ENCODE data around the gene AGBL3. TPM values are rescaled to one million over a fixed set of nuclear protein-coding genes. Genes with fewer than 3 reads are reported as not detected.

The AGBL3 gene
- total RNA-seq, 4 donors from 2014 or later, result 0.35 to 3.6 (median 0.55) TPM

DNA sequence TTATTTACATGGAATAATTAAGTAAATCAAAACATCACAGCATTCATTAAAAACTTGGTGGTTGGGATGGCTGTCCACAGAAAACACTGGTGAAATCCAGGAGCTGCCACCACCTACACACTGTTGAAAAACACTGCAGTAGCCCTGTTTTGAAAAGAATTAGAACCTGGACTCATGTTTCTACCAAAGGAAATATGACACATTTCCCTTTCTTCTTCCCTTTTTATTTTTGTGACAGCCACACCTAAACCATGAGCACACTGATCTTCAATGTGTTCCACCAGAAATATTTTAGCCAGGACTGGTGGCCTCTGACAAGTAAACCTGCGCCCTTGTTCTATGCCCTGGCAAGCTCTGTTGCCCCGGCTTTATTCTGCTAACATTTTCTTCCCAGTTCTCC is 164.8 kb downstream of the AGBL3 start:
- Histone ChIP-seq H3K27ac (peak overlapping the region in 3 of 4 donors; percentile 71 to 95 (median 87)), H3K36me3 (no peaks in the 10 kb centered on the region), H3K4me1 (peaks cover 10 to 47% (median 18%) of the 10 kb centered on the region in 3 donors), H3K27me3 (no peaks in the 10 kb centered on the region), H3K9me3 (peaks cover 0 to 10% (median 0%) of the 10 kb centered on the region in 3 donors), H3K4me3 (peak overlapping the region in 1 of 4 donors; percentile 74)
- no peak for TF ChIP-seq POLR2A (IDR thresholded peaks at IDR 0.05)
- TF ChIP-seq, protein P1, sequence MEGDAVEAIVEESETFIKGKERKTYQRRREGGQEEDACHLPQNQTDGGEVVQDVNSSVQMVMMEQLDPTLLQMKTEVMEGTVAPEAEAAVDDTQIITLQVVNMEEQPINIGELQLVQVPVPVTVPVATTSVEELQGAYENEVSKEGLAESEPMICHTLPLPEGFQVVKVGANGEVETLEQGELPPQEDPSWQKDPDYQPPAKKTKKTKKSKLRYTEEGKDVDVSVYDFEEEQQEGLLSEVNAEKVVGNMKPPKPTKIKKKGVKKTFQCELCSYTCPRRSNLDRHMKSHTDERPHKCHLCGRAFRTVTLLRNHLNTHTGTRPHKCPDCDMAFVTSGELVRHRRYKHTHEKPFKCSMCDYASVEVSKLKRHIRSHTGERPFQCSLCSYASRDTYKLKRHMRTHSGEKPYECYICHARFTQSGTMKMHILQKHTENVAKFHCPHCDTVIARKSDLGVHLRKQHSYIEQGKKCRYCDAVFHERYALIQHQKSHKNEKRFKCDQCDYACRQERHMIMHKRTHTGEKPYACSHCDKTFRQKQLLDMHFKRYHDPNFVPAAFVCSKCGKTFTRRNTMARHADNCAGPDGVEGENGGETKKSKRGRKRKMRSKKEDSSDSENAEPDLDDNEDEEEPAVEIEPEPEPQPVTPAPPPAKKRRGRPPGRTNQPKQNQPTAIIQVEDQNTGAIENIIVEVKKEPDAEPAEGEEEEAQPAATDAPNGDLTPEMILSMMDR (IDR thresholded peaks at IDR 0.05), result no peak
- no peak for DNase-seq
- 71 to 84% methylated on average over 2 of the region's 2 CpGs for WGBS, 2 donors
- intact Hi-C loops (cut with DNase I), result no loop called here

DNA sequence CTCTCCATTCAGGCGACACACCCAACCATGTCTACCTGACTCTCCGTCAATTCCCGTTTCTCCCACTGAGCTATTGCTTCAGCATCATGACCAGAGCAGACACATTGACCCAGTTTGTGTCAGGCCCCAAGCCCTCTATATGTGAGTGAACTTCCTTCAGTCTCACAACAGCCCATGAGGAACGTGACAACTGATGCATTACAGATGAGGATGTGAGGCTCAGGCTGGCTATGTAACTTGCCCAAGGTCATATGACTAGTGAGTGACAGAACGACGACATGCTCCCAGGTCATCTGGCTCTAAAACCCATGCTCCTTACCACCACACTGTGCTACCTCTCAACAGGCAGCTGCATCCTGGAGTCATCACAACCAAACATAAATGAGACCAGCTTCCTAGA is 165.2 kb downstream of the AGBL3 start:
- Histone ChIP-seq H3K4me3 (no peak overlapping the region), H3K36me3 (no peaks in the 10 kb centered on the region), H3K27ac (peak overlapping the region in 3 of 4 donors; percentile 71 to 95 (median 87)), H3K9me3 (peaks cover 0 to 14% (median under 1%) of the 10 kb centered on the region in 3 donors), H3K27me3 (no peaks in the 10 kb centered on the region), H3K4me1 (peaks cover 10 to 43% (median 17%) of the 10 kb centered on the region in 3 donors)
- TF ChIP-seq, protein P1 (IDR thresholded peaks at IDR 0.05), result no peak
- TF ChIP-seq POLR2A (IDR thresholded peaks at IDR 0.05), result no peak
- 62 to 87% methylated on average over 6 of the region's 6 CpGs for WGBS, 2 donors
- intact Hi-C loops (cut with DNase I), result no loop called here
- no peak for DNase-seq

DNA sequence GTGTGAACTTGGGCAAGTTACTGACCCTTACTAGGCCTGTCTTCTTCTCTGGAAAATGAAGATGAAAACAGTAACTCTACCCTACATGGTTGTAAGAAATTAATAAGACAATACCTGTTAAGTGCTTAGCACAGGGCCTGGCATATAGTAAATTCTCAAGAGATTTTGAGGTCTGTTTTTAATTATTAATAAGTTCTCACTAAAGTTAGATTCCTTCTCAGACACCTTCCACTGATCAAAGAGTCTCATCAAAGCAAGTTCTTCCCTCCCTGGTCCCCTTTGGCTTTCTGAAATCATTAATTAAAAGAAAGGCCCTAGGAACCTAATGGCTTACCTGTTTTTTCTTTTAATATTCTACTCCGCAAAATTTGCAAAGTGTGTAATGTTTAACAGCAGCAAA is 166.1 kb downstream of the AGBL3 start:
- Histone ChIP-seq H3K27ac (no peak overlapping the region), H3K4me1 (peaks cover 3 to 34% (median 8%) of the 10 kb centered on the region in 3 donors), H3K4me3 (no peak overlapping the region), H3K9me3 (peaks cover 0 to 22% (median 6%) of the 10 kb centered on the region in 3 donors), H3K36me3 (peaks cover 0 to 4% (median 0%) of the 10 kb centered on the region in 3 donors), H3K27me3 (no peaks in the 10 kb centered on the region)
- 86 to 93% methylated on average over 1 of the region's 1 CpG for WGBS, 2 donors
- intact Hi-C loops (cut with DNase I), result no loop called here
- no peak for DNase-seq
- TF ChIP-seq, protein P1 (IDR thresholded peaks at IDR 0.05), result no peak
- TF ChIP-seq POLR2A (IDR thresholded peaks at IDR 0.05), result no peak

DNA sequence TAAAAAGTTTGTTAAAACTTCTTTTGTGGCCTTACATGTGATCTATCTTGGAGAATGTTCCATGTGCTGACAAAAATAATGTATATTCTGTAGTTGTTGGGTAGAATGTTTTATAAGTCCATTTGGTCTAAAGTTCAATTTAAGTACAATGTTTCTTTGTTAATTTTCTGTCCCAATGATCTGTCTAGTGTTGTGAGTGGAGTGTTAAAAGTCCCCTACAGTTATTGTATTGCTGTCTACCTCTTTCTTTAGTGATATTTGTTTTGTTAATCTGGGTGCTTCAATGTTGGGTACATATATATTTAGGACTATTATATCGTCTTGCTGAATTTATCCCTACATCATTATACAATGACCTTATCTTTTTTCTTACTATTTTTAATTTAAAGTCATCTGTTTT is 168.4 kb downstream of the AGBL3 start:
- 92 to 100% methylated on average over 1 of the region's 1 CpG for WGBS, 2 donors
- TF ChIP-seq, protein P1 (IDR thresholded peaks at IDR 0.05), result no peak
- TF ChIP-seq POLR2A (IDR thresholded peaks at IDR 0.05), result no peak
- peaks cover 0 to 35% (median 19%) of the 10 kb centered on the region in 3 donors for H3K4me1 ChIP-seq
- no peak overlapping the region for H3K4me3 ChIP-seq
- H3K27me3 ChIP-seq, result no peaks in the 10 kb centered on the region
- H3K27ac ChIP-seq, result no peak overlapping the region
- DNase-seq, result no peak
- intact Hi-C loops (cut with DNase I), result no loop called here
- peaks cover 0 to 6% (median 0%) of the 10 kb centered on the region in 3 donors for H3K36me3 ChIP-seq
- H3K9me3 ChIP-seq, result peaks cover 0 to 22% (median 6%) of the 10 kb centered on the region in 3 donors

DNA sequence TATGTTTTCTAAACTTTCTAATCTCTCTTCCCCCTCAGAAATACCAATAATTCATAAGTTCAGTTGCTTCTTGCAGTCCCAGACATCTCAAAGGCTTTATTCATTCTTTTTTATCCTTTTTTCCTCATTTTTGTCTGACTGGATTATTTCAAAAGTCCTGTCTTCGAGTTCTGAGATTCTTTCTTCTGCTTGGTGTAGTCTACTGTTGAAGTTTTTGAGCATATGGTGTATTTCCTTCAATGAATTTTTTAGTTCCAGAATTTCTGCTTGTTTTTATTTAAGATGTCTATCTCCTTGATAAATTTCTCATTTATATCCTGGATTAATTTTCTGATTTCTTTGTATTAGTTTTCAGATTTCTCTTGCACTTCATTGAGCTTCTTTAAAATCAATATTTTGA is 170.0 kb downstream of the AGBL3 start:
- intact Hi-C loops (cut with DNase I), result no loop called here
- Histone ChIP-seq H3K36me3 (peaks cover 0 to 6% (median 0%) of the 10 kb centered on the region in 3 donors), H3K4me1 (peaks cover 0 to 34% (median 25%) of the 10 kb centered on the region in 3 donors), H3K4me3 (no peak overlapping the region), H3K9me3 (peaks cover 0 to 22% (median 6%) of the 10 kb centered on the region in 3 donors), H3K27ac (no peak overlapping the region), H3K27me3 (no peaks in the 10 kb centered on the region)
- DNase-seq, result no peak
- TF ChIP-seq, protein P1 (IDR thresholded peaks at IDR 0.05), result no peak
- WGBS, 2 donors, result 89 to 97% methylated on average over 1 of the region's 1 CpG
